ENCODE measurements around the gene SBF2. TPM values are rescaled to one million over a fixed set of nuclear protein-coding genes. Genes with fewer than 3 reads are reported as not detected.
A peak's percentile ranks its signal among the peaks of the same experiment; 100 is the strongest.

The SBF2 gene
- polyA plus RNA-seq, 4 donors = 10.0 to 50.5 (median 15.1) TPM

GRCh38 chr11:9771071-9771511 lies 522.9 kb downstream of the SBF2 start:
- H3K4me1 ChIP-seq (ENCODE audit: control insufficient read depth in 3 of 3, insufficient read depth in 2 of 3, low read depth in 1 of 3, low read length in 2 of 3) = no peaks in the 10 kb centered on the region
- H3K27me3 ChIP-seq (ENCODE audit: control insufficient read depth in 3 of 3, insufficient read depth in 3 of 3, low read length in 3 of 3) = no peaks in the 10 kb centered on the region
- H3K4me3 ChIP-seq (ENCODE audit: low read depth in 1 of 3, low read length in 3 of 3) = no peak overlapping the region
- FAIRE-seq (no peak), DNase-seq (no peak)
- no peak overlapping the region for H3K27ac ChIP-seq (ENCODE audit: low read depth in 1 of 3, low read length in 2 of 3)
- WGBS, 3 donors = 82 to 92% (median 91%) methylated on average over 1 of the region's 1 CpG
- peaks cover 0 to 11% (median 0%) of the 10 kb centered on the region in 3 donors for H3K36me3 ChIP-seq (ENCODE audit: control insufficient read depth in 3 of 3, insufficient read depth in 2 of 3, low read depth in 1 of 3, low read length in 3 of 3)
- no peaks in the 10 kb centered on the region for H3K9me3 ChIP-seq (ENCODE audit: control insufficient read depth in 2 of 2, insufficient read depth in 1 of 2, low read depth in 1 of 2, low read length in 1 of 2)

DNA sequence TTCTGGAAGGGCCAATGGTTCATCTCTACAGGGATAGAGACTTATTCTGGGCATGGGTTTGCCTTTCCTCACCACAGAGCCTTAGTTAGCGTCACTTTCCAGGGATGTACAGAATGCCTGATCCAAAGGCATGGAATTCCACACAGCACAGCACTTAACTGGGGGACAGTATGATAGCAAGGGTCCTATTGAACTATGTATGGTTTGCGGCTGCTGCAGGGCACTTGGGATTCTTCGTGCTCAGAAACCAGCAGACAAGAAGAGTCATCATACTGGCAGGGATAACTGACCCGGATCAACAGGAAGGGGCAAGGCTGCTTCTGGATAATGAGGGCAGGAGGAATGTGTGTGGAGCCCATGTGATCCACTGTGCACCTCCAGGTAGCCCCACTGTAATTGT lies 524.4 kb downstream of the SBF2 start:
- no peak overlapping the region for H3K27ac ChIP-seq (ENCODE audit: low read depth in 1 of 3, low read length in 2 of 3)
- WGBS, 3 donors = 82 to 95% (median 83%) methylated on average over 4 of the region's 4 CpGs
- FAIRE-seq (no peak), DNase-seq (no peak)
- no peaks in the 10 kb centered on the region for H3K9me3 ChIP-seq (ENCODE audit: control insufficient read depth in 2 of 2, insufficient read depth in 1 of 2, low read depth in 1 of 2, low read length in 1 of 2)
- peaks cover 0 to 9% (median 0%) of the 10 kb centered on the region in 3 donors for H3K4me1 ChIP-seq (ENCODE audit: control insufficient read depth in 3 of 3, insufficient read depth in 2 of 3, low read depth in 1 of 3, low read length in 2 of 3)
- H3K4me3 ChIP-seq (ENCODE audit: low read depth in 1 of 3, low read length in 3 of 3) = no peak overlapping the region
- peaks cover 0 to 11% (median 0%) of the 10 kb centered on the region in 3 donors for H3K36me3 ChIP-seq (ENCODE audit: control insufficient read depth in 3 of 3, insufficient read depth in 2 of 3, low read depth in 1 of 3, low read length in 3 of 3)
- no peaks in the 10 kb centered on the region for H3K27me3 ChIP-seq (ENCODE audit: control insufficient read depth in 3 of 3, insufficient read depth in 3 of 3, low read length in 3 of 3)

- Histone ChIP-seq H3K36me3 (ENCODE audit: control insufficient read depth in 3 of 3, insufficient read depth in 2 of 3, low read depth in 1 of 3, low read length in 3 of 3) (peaks cover 0 to 5% (median 0%) of the 10 kb centered on the region in 3 donors), H3K27me3 (ENCODE audit: control insufficient read depth in 3 of 3, insufficient read depth in 3 of 3, low read length in 3 of 3) (no peaks in the 10 kb centered on the region), H3K4me1 (ENCODE audit: control insufficient read depth in 3 of 3, insufficient read depth in 2 of 3, low read depth in 1 of 3, low read length in 2 of 3) (peaks cover 0 to 10% (median 0%) of the 10 kb centered on the region in 3 donors), H3K9me3 (ENCODE audit: control insufficient read depth in 2 of 2, insufficient read depth in 1 of 2, low read depth in 1 of 2, low read length in 1 of 2) (no peaks in the 10 kb centered on the region), H3K27ac (ENCODE audit: low read depth in 1 of 3, low read length in 2 of 3) (peak overlapping the region in 2 of 3 donors; percentile 71 to 73), H3K4me3 (ENCODE audit: low read depth in 1 of 3, low read length in 3 of 3) (no peak overlapping the region)
- DNase-seq (no peak), FAIRE-seq (no peak)
- WGBS, 3 donors = 58 to 80% (median 70%) methylated on average over 5 of the region's 5 CpGs
Observed at GRCh38 chr11:9765320-9766101, 528.5 kb downstream of the SBF2 start.

- Histone ChIP-seq H3K27ac (ENCODE audit: low read depth in 1 of 3, low read length in 2 of 3) (no peak overlapping the region), H3K4me1 (ENCODE audit: control insufficient read depth in 3 of 3, insufficient read depth in 2 of 3, low read depth in 1 of 3, low read length in 2 of 3) (peaks cover 0 to 27% (median 0%) of the 10 kb centered on the region in 3 donors), H3K27me3 (ENCODE audit: control insufficient read depth in 3 of 3, insufficient read depth in 3 of 3, low read length in 3 of 3) (no peaks in the 10 kb centered on the region), H3K36me3 (ENCODE audit: control insufficient read depth in 3 of 3, insufficient read depth in 2 of 3, low read depth in 1 of 3, low read length in 3 of 3) (peaks cover 0 to 5% (median 0%) of the 10 kb centered on the region in 3 donors), H3K9me3 (ENCODE audit: control insufficient read depth in 2 of 2, insufficient read depth in 1 of 2, low read depth in 1 of 2, low read length in 1 of 2) (no peaks in the 10 kb centered on the region), H3K4me3 (ENCODE audit: low read depth in 1 of 3, low read length in 3 of 3) (no peak overlapping the region)
- no peak for DNase-seq
- no peak for FAIRE-seq
- 88 to 89% (median 88%) methylated on average over 1 of the region's 1 CpG for WGBS, 3 donors
Observed at GRCh38 chr11:9763301-9763700, 530.7 kb downstream of the SBF2 start.

DNA sequence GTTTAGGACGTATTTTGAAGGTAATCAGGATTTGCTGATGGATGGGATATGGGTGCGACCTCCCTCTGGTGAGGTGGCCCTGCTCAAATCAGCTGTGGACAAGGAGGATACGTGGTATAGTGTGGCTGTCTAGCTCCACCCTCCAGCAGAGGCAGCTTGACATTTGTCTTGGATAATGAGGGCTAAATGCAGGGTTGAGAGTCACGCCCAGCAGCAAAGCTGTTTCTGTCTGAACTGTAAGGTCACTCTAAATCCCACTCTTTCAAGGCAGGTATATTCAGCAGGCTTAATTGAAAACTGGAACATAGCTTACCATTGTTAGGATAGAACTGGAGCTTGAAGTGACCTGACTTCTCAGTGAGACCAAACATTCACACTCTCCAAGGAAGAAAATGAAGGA lies 531.5 kb downstream of the SBF2 start:
- WGBS, 3 donors = 82 to 92% (median 90%) methylated on average over 4 of the region's 4 CpGs
- Histone ChIP-seq H3K27ac (ENCODE audit: low read depth in 1 of 3, low read length in 2 of 3) (no peak overlapping the region), H3K4me3 (ENCODE audit: low read depth in 1 of 3, low read length in 3 of 3) (no peak overlapping the region), H3K36me3 (ENCODE audit: control insufficient read depth in 3 of 3, insufficient read depth in 2 of 3, low read depth in 1 of 3, low read length in 3 of 3) (peaks cover 0 to 5% (median 0%) of the 10 kb centered on the region in 3 donors), H3K27me3 (ENCODE audit: control insufficient read depth in 3 of 3, insufficient read depth in 3 of 3, low read length in 3 of 3) (no peaks in the 10 kb centered on the region), H3K4me1 (ENCODE audit: control insufficient read depth in 3 of 3, insufficient read depth in 2 of 3, low read depth in 1 of 3, low read length in 2 of 3) (peaks cover 0 to 31% (median 0%) of the 10 kb centered on the region in 3 donors), H3K9me3 (ENCODE audit: control insufficient read depth in 2 of 2, insufficient read depth in 1 of 2, low read depth in 1 of 2, low read length in 1 of 2) (no peaks in the 10 kb centered on the region)
- DNase-seq (no peak), FAIRE-seq (no peak)

- H3K9me3 ChIP-seq (ENCODE audit: control insufficient read depth in 2 of 2, insufficient read depth in 1 of 2, low read depth in 1 of 2, low read length in 1 of 2) = no peaks in the 10 kb centered on the region
Observed at GRCh38 chr11:9761441-9761945, 532.5 kb downstream of the SBF2 start.

GRCh38 chr11:9760193-9760575 lies 533.8 kb downstream of the SBF2 start:
- Histone ChIP-seq H3K9me3 (ENCODE audit: control insufficient read depth in 2 of 2, insufficient read depth in 1 of 2, low read depth in 1 of 2, low read length in 1 of 2) (no peaks in the 10 kb centered on the region), H3K27me3 (ENCODE audit: control insufficient read depth in 3 of 3, insufficient read depth in 3 of 3, low read length in 3 of 3) (no peaks in the 10 kb centered on the region), H3K36me3 (ENCODE audit: control insufficient read depth in 3 of 3, insufficient read depth in 2 of 3, low read depth in 1 of 3, low read length in 3 of 3) (no peaks in the 10 kb centered on the region), H3K27ac (ENCODE audit: low read depth in 1 of 3, low read length in 2 of 3) (peak overlapping the region in 2 of 3 donors; percentile 88 to 89), H3K4me3 (ENCODE audit: low read depth in 1 of 3, low read length in 3 of 3) (no peak overlapping the region), H3K4me1 (ENCODE audit: control insufficient read depth in 3 of 3, insufficient read depth in 2 of 3, low read depth in 1 of 3, low read length in 2 of 3) (peaks cover 0 to 29% (median 0%) of the 10 kb centered on the region in 3 donors)
- WGBS, 3 donors = 64 to 87% (median 72%) methylated on average over 3 of the region's 3 CpGs
- DNase-seq (peak in 1 of 2 donors; percentile 42), FAIRE-seq (no peak)

More at GRCh38 chr11:9761441-9761945, 532.5 kb downstream of the SBF2 start:
- no peak overlapping the region for H3K27ac ChIP-seq (ENCODE audit: low read depth in 1 of 3, low read length in 2 of 3)
- WGBS, 3 donors = 74 to 84% (median 83%) methylated on average over 6 of the region's 6 CpGs
- no peak overlapping the region for H3K4me3 ChIP-seq (ENCODE audit: low read depth in 1 of 3, low read length in 3 of 3)
- DNase-seq = no peak
- no peaks in the 10 kb centered on the region for H3K27me3 ChIP-seq (ENCODE audit: control insufficient read depth in 3 of 3, insufficient read depth in 3 of 3, low read length in 3 of 3)
- FAIRE-seq = no peak
- peaks cover 0 to 31% (median 0%) of the 10 kb centered on the region in 3 donors for H3K4me1 ChIP-seq (ENCODE audit: control insufficient read depth in 3 of 3, insufficient read depth in 2 of 3, low read depth in 1 of 3, low read length in 2 of 3)
- peaks cover 0 to under 1% (median 0%) of the 10 kb centered on the region in 3 donors for H3K36me3 ChIP-seq (ENCODE audit: control insufficient read depth in 3 of 3, insufficient read depth in 2 of 3, low read depth in 1 of 3, low read length in 3 of 3)

DNA sequence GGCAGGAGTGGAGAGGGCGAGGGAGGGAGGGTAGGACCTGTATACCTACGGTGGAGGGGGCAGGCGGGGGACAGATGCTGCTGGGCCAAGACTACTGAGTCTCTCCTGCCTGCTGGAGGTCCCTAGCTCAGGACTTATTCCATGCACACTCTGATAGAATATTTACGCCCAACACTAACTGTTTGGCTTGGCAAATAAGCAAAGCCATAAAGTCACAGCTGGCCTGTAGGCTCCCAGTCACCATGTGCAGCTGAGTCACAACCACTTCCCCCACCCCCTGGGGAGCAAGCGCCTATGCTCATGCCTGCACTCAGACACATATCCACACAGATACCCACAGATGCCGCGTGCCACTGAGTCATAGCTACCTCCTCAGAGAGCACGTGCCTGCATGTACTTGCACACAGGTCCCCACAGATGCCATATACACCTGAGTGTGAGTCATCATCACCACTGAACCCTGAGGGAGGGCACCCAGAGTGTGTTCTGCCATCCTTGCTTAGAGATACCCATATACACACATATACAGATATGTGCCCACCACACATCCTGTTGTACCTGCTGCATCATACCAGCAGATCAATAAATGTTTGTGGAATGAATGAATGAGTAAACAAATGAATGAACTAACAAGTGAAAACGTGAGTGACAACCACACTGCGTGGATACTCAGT lies 534.4 kb downstream of the SBF2 start:
- 19 to 34% (median 33%) methylated on average over 10 of the region's 10 CpGs for WGBS, 3 donors
- no peaks in the 10 kb centered on the region for H3K36me3 ChIP-seq (ENCODE audit: control insufficient read depth in 3 of 3, insufficient read depth in 2 of 3, low read depth in 1 of 3, low read length in 3 of 3)
- no peaks in the 10 kb centered on the region for H3K27me3 ChIP-seq (ENCODE audit: control insufficient read depth in 3 of 3, insufficient read depth in 3 of 3, low read length in 3 of 3)
- H3K4me1 ChIP-seq (ENCODE audit: control insufficient read depth in 3 of 3, insufficient read depth in 2 of 3, low read depth in 1 of 3, low read length in 2 of 3) = peaks cover 0 to 29% (median 0%) of the 10 kb centered on the region in 3 donors
- no peaks in the 10 kb centered on the region for H3K9me3 ChIP-seq (ENCODE audit: control insufficient read depth in 2 of 2, insufficient read depth in 1 of 2, low read depth in 1 of 2, low read length in 1 of 2)
- peak overlapping the region; percentile 88 to 92 (median 89) for H3K27ac ChIP-seq (ENCODE audit: low read depth in 1 of 3, low read length in 2 of 3)
- FAIRE-seq (no peak), DNase-seq (peak; percentile 90 to 91)
- H3K4me3 ChIP-seq (ENCODE audit: low read depth in 1 of 3, low read length in 3 of 3) = peak overlapping the region in 2 of 3 donors; percentile 64 to 76

Measured in small intestine (tissue), 7 donors.